Measurements from ENCODE around the gene IGSF21.

IGSF21 gene

GRCh38 chr1:18121072-18121820 is 13.6 kb downstream of the IGSF21 start:
- DNase-seq, result no peak

- no peak for DNase-seq
These were observed 15.9 kb downstream of the IGSF21 start for GRCh38 chr1:18123467-18123992.

GRCh38 chr1:18124977-18125376 is 17.4 kb downstream of the IGSF21 start:
- no peak for DNase-seq

- DNase-seq, result no peak
These were observed 19.0 kb downstream of the IGSF21 start for GRCh38 chr1:18126616-18127015.

GRCh38 chr1:18128298-18128697 is 20.7 kb downstream of the IGSF21 start:
- DNase-seq, result no peak

- no peak for DNase-seq
These were observed 22.8 kb downstream of the IGSF21 start for GRCh38 chr1:18130356-18130755.

- DNase-seq, result no peak
These were observed 24.6 kb downstream of the IGSF21 start for GRCh38 chr1:18132022-18132710.

- no peak for DNase-seq
These were observed 25.3 kb downstream of the IGSF21 start for GRCh38 chr1:18132711-18133541.

GRCh38 chr1:18134324-18135046 is 26.9 kb downstream of the IGSF21 start:
- DNase-seq, result no peak

- DNase-seq, result no peak
These were observed 30.3 kb downstream of the IGSF21 start for GRCh38 chr1:18137759-18138345.

GRCh38 chr1:18139198-18139981 is 31.8 kb downstream of the IGSF21 start:
- no peak for DNase-seq

- DNase-seq, result no peak
These were observed 32.8 kb downstream of the IGSF21 start for GRCh38 chr1:18140411-18140810.

GRCh38 chr1:18141661-18142060 is 34.1 kb downstream of the IGSF21 start:
- DNase-seq, result no peak

GRCh38 chr1:18142471-18142870 is 34.9 kb downstream of the IGSF21 start:
- DNase-seq, result no peak

GRCh38 chr1:18142969-18143368 is 35.4 kb downstream of the IGSF21 start:
- no peak for DNase-seq

GRCh38 chr1:18144062-18144461 is 36.5 kb downstream of the IGSF21 start:
- DNase-seq, result no peak

GRCh38 chr1:18144916-18145647 is 37.5 kb downstream of the IGSF21 start:
- no peak for DNase-seq

- no peak for DNase-seq
These were observed 38.4 kb downstream of the IGSF21 start for GRCh38 chr1:18145851-18146618.

- DNase-seq, result no peak
These were observed 39.3 kb downstream of the IGSF21 start for GRCh38 chr1:18146886-18147285.

GRCh38 chr1:18147672-18148071 is 40.1 kb downstream of the IGSF21 start:
- DNase-seq, result no peak

Data from SW 1271 (cell line).